Measurements from ENCODE around the gene CYB5RL.
"Not testable (repeated sequence)": the region's sequence is repeated elsewhere in the genome, so short reads cannot be mapped to it uniquely, and the experiment has no call there.

Gene CYB5RL

DNA sequence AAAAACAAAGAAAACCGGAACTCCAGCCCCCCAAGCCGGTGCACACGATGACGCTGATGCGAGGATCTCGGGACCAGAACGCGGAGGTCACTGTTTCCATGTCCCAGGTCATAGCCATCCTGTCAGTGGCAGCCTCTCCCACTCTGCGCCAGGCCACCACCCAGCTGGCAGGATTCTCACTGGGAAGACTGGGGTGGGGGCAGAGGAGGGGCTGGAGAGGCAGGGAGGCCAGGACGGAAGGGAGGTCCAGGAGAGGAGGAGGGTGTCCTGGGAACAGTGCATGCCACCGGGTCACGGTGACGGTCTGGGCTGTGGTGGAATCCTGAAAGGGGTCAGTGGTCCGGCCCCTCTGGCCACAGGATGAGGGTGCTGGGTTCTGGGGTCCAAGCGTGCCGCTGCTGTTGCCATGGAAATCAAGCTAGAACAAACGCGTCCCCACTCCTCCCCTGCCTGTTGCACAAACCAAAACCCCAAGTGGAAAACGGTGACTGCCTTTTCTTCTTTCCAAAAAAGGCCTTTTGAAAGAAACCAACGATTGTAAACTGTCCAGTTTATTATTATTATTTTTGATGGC lies 26.2 kb upstream of the CYB5RL start:
- no peak for DNase-seq (ENCODE audit: low read depth in 2 of 2)

DNA sequence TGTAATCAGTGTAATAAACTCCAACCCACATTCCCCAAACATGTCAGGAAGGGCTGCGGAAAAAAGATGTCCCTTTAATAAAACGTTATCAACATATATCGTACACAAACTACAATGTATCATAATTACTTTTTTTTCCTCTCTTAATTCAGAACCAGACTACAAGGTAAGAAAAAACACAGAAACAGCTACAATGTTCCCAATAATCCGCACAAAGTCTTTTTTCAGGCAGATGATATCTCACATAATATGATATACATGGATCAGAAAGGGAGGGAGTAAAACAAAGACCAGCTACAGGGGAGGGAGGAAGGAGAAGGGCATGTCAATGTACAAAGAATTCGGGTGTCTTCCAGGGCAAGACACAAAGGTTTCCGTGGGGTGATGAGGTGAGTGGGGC lies 25.5 kb upstream of the CYB5RL start:
- no peak for DNase-seq (ENCODE audit: low read depth in 2 of 2)

DNA sequence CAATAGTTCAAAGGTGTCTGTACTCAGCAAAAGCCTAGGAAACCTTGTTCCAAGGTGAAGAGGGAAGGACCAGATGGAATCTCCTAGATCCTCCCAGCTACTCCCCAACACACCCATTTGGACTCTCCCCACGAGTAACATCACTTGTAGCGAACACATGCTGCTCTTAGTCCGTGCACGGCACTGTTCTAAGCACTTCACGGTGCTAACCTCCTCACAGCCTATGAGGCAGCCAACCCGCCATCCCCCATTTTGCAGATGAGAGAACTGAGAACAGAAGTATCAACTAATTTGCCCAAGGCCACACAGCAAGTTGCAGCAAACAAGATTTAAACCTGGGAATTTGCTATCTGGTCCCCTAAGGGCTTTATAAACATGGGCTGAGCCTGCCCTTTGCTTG lies 24.4 kb upstream of the CYB5RL start:
- DNase-seq (ENCODE audit: low read depth in 2 of 2), result no peak

DNA sequence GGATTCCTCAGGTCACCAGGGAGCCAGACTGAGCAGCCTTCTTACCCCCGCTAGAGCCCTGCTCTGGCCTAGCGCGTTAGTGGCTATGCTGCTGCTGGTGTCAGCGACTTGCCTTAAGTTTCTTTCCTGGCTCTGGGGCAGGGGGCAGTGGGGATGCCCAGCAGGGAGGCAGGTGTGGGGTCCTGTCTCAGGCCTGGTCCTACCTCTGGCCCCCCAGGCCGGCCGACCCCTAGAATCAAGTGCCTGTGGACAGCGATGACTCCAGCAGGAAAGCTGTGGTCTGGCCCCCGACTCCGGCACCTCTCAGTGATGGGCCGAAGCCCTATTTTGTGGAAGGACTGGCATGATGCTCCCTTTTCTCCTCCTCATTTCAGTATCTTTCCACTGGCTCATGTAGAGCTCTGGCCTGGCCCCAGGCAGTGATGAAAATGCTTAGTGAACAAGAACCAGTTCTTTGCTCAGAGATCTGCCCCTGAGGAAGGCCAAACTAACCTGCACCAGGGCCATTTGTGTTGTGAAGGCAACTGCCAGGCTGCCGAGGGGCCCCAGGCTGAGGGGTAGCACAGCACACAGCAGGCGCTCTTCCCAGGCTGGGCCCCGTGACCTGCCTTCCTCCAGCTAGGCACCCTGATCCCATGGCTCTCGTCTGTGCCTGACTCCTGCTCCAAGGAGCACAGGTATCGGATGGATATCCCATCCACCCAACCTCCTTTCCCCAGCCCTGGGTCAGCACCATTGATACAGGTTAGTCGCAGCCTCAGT lies 23.8 kb upstream of the CYB5RL start:
- DNase-seq (ENCODE audit: low read depth in 2 of 2), result no peak

- no peak for DNase-seq (ENCODE audit: low read depth in 2 of 2)
Measured at GRCh38 chr1:54222711-54223110, 22.9 kb upstream of the CYB5RL start.

DNA sequence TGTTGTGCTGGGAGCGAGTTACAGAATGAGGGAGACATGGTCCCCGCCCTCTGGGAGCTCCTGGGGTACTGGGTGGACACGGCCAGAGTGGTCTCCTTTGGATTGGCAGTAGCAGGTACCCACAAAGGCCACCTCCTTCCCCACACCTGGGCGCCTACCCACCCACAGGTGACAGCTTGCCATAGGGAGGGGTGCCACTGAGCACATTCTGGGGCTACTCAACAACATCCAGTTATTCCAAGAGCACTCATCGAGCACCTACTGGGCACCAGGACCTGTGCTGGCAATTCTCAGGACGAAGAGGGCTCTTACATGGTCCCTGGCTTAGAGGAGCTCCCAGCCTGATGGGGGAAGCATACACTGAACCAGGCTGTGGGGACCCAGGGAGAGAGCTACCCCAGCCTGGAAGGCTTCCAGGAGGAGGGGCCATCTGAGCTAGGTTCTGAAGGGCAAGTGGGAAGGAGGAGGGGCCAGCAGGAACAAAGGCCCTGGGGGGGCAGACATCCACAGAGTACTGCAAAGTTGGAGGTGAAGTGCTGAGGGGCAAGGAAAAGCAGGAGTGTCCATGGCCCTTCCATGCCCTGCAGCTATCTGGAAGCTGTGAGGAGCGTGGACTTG lies 22.1 kb upstream of the CYB5RL start:
- no peak for DNase-seq (ENCODE audit: low read depth in 2 of 2)

- no peak for DNase-seq (ENCODE audit: low read depth in 2 of 2)
Measured at GRCh38 chr1:54221113-54221834, 21.4 kb upstream of the CYB5RL start.

GRCh38 chr1:54220004-54220811 lies 20.4 kb upstream of the CYB5RL start:
- no peak for DNase-seq (ENCODE audit: low read depth in 2 of 2)

- DNase-seq (ENCODE audit: low read depth in 2 of 2), result no peak
Measured at GRCh38 chr1:54219688-54220003, 19.8 kb upstream of the CYB5RL start.

DNA sequence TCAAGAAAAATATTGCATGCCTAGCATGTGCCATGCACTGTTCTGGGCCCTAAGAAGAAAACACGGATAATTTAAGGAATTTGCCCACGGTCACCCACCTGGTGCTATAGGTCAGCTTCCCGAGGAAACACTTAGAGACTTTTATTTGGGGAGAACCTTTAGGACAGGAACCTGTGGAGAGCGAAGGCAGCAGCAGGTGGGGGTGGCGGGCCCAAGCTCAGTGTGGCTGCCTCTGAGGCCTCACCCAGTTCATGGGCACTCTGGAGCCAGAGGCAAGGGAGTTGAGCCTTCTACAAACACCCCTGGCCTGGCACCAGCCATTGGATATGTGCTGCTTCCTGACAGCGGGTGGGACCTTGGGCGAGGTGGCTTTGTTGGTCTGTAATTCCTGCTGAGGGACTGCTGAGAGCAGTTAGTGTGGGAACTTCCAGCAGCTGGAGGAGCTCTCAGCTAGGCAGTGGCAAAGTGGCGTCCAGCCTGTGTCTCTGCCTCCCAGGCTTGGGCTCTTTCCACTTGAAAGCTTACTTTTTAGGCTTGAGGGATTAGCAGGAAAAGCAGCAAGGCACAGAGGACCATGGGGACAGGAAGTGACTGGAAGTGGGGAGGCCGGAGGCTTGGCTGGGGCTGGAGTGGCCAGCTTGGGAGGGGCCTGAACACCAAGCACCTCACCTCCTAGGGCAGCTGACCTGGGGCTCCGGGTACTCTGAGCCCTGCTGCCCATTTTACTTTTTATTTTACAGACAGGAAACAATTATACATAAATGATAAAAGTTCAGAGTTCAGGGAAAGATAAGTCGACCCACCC lies 19.3 kb upstream of the CYB5RL start:
- no peak for DNase-seq (ENCODE audit: low read depth in 2 of 2)

- DNase-seq (ENCODE audit: low read depth in 2 of 2), result no peak
Measured at GRCh38 chr1:54215523-54215922, 15.7 kb upstream of the CYB5RL start.

GRCh38 chr1:54212872-54213271 lies 13.0 kb upstream of the CYB5RL start:
- no peak for DNase-seq (ENCODE audit: low read depth in 2 of 2)

GRCh38 chr1:54207896-54208295 lies 8.1 kb upstream of the CYB5RL start:
- not testable (repeated sequence) for DNase-seq (ENCODE audit: low read depth in 2 of 2)

DNA sequence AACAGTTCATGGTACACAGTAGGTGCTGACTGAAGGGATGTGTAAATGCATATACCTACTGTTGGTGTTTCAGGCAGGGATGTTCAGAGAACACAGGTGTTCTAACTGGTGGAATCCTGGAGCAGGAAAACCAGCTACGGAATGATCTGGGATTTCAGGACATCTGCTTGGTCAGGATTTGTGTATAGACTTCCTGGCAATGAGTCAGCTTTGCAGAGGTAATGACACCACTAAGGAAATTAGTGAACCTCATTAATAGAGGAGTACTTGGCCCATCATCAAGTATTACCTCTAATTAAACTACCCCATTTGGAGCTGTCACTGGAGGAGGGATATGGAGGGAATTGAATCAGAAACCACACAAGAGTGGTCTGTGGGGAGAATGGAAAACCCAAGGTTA lies 7.5 kb upstream of the CYB5RL start:
- no peak for DNase-seq (ENCODE audit: low read depth in 2 of 2)

GRCh38 chr1:54204199-54204598 lies 4.4 kb upstream of the CYB5RL start:
- DNase-seq (ENCODE audit: low read depth in 2 of 2), result no peak

GRCh38 chr1:54200519-54200997 lies 728 bp upstream of the CYB5RL start:
- no peak for DNase-seq (ENCODE audit: low read depth in 2 of 2)

GRCh38 chr1:54199151-54199764 lies 572 bp downstream of the CYB5RL start:
- no peak for DNase-seq (ENCODE audit: low read depth in 2 of 2)

GRCh38 chr1:54193453-54193852 lies 6.4 kb downstream of the CYB5RL start:
- DNase-seq (ENCODE audit: low read depth in 2 of 2), result no peak

GRCh38 chr1:54191525-54191924 lies 8.3 kb downstream of the CYB5RL start:
- no peak for DNase-seq (ENCODE audit: low read depth in 2 of 2)

GRCh38 chr1:54190526-54190925 lies 9.3 kb downstream of the CYB5RL start:
- no peak for DNase-seq (ENCODE audit: low read depth in 2 of 2)

GRCh38 chr1:54188291-54188690 lies 11.5 kb downstream of the CYB5RL start:
- no peak for DNase-seq (ENCODE audit: low read depth in 2 of 2)

Measured in stimulated activated CD8-positive, alpha-beta memory T cell treated with anti-CD3 and anti-CD28 coated beads, Interleukin-15, amount 100 ng/mL, for 48 hours (primary cell).